ENCODE measurements around the gene LZTS2.

The LZTS2 gene

GRCh38 chr10:101022967-101023705, 23.5 kb downstream of the LZTS2 start:
- H3K79me2 ChIP-seq (ENCODE audit: insufficient read depth, low read length) = no peaks in the 10 kb centered on the region
- H3K4me2 ChIP-seq (ENCODE audit: insufficient read depth, low read length) = no peak overlapping the region
- H3K9me3 ChIP-seq (ENCODE audit: insufficient read depth, low read length, severe bottlenecking) = no peaks in the 10 kb centered on the region
- H2AFZ ChIP-seq (ENCODE audit: low read depth, low read length) = no peak overlapping the region
- ATAC-seq (ENCODE audit: insufficient read depth, low read depth) = no peak
- peaks cover 6% of the 10 kb centered on the region for H3K27me3 ChIP-seq (ENCODE audit: insufficient read depth, low read length, poor library complexity)
- H3K9ac ChIP-seq (ENCODE audit: low read depth, low read length) = no peak overlapping the region
- no peak overlapping the region for H3K27ac ChIP-seq (ENCODE audit: low read length)
- no peak overlapping the region for H3K4me3 ChIP-seq (ENCODE audit: low read depth in 1 of 2, low read length in 2 of 2)
- no peaks in the 10 kb centered on the region for H3K4me1 ChIP-seq (ENCODE audit: insufficient read depth, low read length)
- TF ChIP-seq CTCF (IDR thresholded peaks at IDR 0.05; ENCODE audit: borderline replicate concordance, extremely low read depth, low read length, poor library complexity, severe bottlenecking) (no peak), EZH2 (IDR thresholded peaks at IDR 0.05; ENCODE audit: borderline replicate concordance, low read depth, low read length, severe bottlenecking) (no peak)
- H3K36me3 ChIP-seq (ENCODE audit: insufficient read depth, low read length) = no peaks in the 10 kb centered on the region
- no peaks in the 10 kb centered on the region for H4K20me1 ChIP-seq (ENCODE audit: insufficient read depth, low read length)
- no peak for DNase-seq

DNA sequence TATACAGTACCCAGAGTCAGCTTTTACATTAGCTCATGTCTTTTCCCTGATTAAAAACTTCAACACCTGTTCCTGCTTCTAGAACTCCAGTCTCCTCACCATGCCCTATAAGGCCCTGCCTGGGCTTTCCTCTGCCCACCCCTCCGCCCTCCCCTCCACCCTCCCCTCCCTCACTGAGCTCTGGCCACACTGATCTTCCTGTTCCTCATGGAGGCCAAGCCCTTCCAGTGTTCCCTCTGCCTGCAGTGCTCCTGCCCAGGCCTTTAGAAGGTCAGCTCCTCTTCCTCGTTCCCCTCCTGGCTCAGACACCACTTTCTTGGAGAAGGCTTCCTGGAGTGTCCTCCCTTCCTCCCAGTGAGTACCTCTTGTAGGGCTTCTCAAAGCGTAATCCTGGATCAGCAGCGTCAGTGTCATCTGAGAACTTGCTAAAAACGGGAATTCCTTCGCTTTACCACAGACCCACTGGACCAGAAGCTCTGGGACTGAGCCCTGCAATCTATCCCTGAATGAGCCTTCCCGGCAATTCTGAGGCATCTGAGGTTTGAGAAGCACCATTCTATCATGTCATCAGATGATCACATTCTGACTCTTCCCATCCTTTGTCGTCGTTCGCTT, 27.6 kb downstream of the LZTS2 start:
- Histone ChIP-seq H3K27me3 (ENCODE audit: insufficient read depth, low read length, poor library complexity) (peaks cover 14% of the 10 kb centered on the region), H4K20me1 (ENCODE audit: insufficient read depth, low read length) (peaks cover 8% of the 10 kb centered on the region), H3K9me3 (ENCODE audit: insufficient read depth, low read length, severe bottlenecking) (no peaks in the 10 kb centered on the region), H2AFZ (ENCODE audit: low read depth, low read length) (no peak overlapping the region), H3K4me1 (ENCODE audit: insufficient read depth, low read length) (peaks cover 21% of the 10 kb centered on the region), H3K4me3 (ENCODE audit: low read depth in 1 of 2, low read length in 2 of 2) (no peak overlapping the region), H3K79me2 (ENCODE audit: insufficient read depth, low read length) (no peaks in the 10 kb centered on the region), H3K36me3 (ENCODE audit: insufficient read depth, low read length) (no peaks in the 10 kb centered on the region), H3K27ac (ENCODE audit: low read length) (no peak overlapping the region), H3K9ac (ENCODE audit: low read depth, low read length) (no peak overlapping the region), H3K4me2 (ENCODE audit: insufficient read depth, low read length) (no peak overlapping the region)
- DNase-seq (no peak), ATAC-seq (ENCODE audit: insufficient read depth, low read depth) (no peak)
- TF ChIP-seq CTCF (IDR thresholded peaks at IDR 0.05; ENCODE audit: borderline replicate concordance, extremely low read depth, low read length, poor library complexity, severe bottlenecking) (no peak), EZH2 (IDR thresholded peaks at IDR 0.05; ENCODE audit: borderline replicate concordance, low read depth, low read length, severe bottlenecking) (no peak)

DNA sequence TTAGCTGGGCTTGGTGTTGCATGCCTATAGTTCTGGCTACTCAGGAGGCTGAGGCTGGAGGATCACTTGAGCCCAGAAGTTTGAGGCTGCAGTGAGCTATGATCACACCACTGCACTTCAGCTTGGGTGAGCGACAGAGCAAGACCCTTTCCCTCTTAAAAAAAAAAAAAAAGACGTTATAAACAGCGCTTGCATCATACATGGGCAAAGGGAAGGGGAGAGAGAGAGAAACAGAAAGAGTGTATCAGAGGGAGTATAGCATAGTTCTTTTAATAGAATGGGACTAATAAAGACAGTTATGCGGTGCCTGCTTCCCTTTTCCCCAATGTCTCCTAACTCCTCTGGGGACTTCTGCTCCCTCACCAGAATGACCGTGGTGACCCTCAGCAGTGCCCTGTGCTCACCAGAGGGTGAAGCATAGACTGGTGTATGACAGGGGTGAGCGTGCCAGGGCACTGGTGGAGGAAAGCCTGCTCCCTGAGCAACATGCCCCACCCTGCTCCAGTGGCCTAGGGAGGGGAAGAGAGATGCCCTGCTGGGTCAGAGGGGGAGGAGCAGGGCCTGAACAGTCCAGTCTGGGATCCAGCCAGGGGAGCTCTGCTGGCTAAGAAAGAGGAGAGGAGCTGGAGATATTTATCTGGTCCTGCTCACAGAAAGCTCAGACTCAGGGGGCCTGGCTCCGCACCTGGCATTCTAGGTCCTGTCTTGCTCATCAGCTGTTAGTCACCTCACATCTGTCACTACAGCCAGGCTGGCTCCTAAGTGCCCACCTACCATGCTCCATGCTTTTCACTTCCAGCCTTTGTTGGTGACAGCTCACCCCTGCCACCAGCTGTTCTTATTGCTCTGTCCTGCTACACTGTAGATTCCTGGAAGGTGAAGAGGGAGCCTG, 29.1 kb downstream of the LZTS2 start:
- H3K9me3 ChIP-seq (ENCODE audit: insufficient read depth, low read length, severe bottlenecking) = no peaks in the 10 kb centered on the region
- peaks cover 16% of the 10 kb centered on the region for H4K20me1 ChIP-seq (ENCODE audit: insufficient read depth, low read length)
- H3K36me3 ChIP-seq (ENCODE audit: insufficient read depth, low read length) = no peaks in the 10 kb centered on the region
- no peak overlapping the region for H3K9ac ChIP-seq (ENCODE audit: low read depth, low read length)
- H3K4me1 ChIP-seq (ENCODE audit: insufficient read depth, low read length) = peaks cover 32% of the 10 kb centered on the region
- H2AFZ ChIP-seq (ENCODE audit: low read depth, low read length) = no peak overlapping the region
- no peaks in the 10 kb centered on the region for H3K79me2 ChIP-seq (ENCODE audit: insufficient read depth, low read length)
- ATAC-seq (ENCODE audit: insufficient read depth, low read depth) (no peak), DNase-seq (no peak)
- H3K27ac ChIP-seq (ENCODE audit: low read length) = no peak overlapping the region
- H3K4me3 ChIP-seq (ENCODE audit: low read depth in 1 of 2, low read length in 2 of 2) = no peak overlapping the region
- peaks cover 14% of the 10 kb centered on the region for H3K27me3 ChIP-seq (ENCODE audit: insufficient read depth, low read length, poor library complexity)
- no peak for TF ChIP-seq EZH2 (IDR thresholded peaks at IDR 0.05; ENCODE audit: borderline replicate concordance, low read depth, low read length, severe bottlenecking)
- TF ChIP-seq CTCF (IDR thresholded peaks at IDR 0.05; ENCODE audit: borderline replicate concordance, extremely low read depth, low read length, poor library complexity, severe bottlenecking) = no peak
- no peak overlapping the region for H3K4me2 ChIP-seq (ENCODE audit: insufficient read depth, low read length)
